NOMO-1 treated with DMSO at 0.1 percent for 48 hours (cell line): ENCODE results near the gene PPIP5K1.
"Not testable (repeated sequence)": the region's sequence is repeated elsewhere in the genome, so short reads cannot be mapped to it uniquely, and the experiment has no call there.

Source experiments
- DNase-seq: peaks from one replicate; lab custom pipeline; 2025; ENCODE audit not compliant: unreplicated experiment; lab: John Stamatoyannopoulos, UW

Gene PPIP5K1

DNA sequence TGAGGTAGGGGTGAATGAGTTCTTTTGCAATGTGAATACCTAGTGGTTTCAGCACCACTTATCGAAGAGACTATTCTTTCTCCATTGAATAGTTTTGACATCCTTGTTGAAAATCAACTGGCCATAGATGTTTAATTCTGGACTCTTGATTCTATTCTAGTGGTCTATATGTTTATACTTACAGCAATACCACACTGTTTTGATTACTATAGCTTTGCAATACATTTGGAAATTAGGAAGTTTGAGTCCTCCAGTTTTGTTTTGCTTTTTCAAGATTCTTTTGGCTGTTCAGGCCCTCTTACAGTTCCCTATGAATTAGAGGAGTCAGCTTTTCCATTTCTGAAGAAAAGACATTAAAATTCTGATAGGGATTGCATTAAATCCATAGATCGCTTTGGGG is 42.5 kb downstream of the PPIP5K1 start:
- no peak for DNase-seq

DNA sequence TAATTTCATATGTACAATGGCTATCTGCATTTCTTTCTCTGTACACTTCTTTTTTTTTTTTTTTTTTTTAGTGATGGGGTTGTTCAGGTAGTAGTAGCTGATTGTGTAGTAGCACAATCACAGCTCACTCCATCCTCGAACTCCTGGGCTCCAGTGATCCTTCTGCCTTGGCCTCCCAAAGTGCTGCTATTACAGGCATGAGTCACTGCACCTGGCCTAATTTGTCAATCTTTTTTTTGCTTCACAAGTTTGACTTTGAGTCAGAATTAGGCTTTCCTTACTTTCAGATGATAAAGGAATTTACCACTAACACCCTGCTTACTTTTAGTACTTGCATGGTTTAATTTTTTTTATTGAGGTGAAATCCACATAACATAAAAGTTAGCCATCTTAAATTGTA is 44.6 kb downstream of the PPIP5K1 start:
- DNase-seq, result no peak

DNA sequence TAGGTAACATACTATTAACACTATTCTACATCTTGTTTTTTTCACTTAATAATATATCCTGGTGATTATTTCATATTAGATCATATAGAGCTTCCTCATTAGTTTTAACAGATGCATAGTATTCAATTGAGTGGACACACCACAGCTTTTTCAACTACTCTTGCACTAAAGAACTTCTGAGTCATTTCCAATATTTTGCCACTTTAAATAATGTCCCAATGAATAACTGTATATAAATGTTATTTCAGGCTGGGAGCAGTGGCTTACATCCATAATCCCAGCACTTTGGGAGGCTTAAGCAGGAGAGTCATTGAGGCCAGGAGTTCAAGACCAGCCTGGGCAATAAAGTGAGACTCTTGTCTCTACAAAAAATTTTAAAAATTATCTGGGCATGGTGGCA is 45.7 kb downstream of the PPIP5K1 start:
- DNase-seq, result no peak

GRCh38 chr15:43541785-43542184 is 48.2 kb downstream of the PPIP5K1 start:
- DNase-seq, result no peak

DNA sequence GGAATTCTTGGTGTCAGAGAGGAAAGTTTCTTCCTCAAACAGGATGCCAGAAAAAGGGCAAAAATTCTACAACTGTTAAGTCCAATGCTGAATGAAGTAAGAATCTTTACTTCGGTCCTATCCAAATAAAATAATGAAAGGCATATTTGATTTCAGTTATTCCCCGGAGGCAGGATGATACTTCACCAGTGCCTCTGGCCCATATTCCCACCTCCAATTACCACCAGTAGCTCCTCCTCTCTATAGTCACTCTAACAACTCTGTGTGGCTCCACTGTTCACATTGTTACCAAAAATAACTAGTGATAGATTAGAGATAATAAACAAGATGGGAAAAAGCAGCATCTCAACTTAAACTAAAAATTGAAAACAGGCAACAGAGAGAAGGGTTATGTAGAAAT is 51.9 kb downstream of the PPIP5K1 start:
- no peak for DNase-seq

DNA sequence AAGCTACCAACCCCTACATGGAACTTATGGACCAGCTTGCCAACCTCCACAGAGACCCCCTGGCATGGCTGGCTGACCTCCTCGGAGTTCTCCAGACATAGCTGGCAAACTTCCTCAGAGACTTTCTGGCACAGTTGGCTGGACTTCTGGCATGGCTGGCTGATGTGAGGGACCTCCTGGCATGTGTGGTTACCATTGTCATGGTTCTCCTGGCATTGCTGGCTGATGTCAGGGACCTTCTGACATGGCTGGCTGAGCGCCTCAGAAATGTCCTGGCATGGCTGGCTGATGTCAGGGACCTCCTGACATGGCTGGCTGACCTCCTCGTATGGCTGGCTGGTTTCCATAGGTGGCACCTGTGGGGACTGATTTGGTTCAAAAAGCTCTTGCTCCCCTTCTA is 55.1 kb downstream of the PPIP5K1 start:
- DNase-seq, result no peak

DNA sequence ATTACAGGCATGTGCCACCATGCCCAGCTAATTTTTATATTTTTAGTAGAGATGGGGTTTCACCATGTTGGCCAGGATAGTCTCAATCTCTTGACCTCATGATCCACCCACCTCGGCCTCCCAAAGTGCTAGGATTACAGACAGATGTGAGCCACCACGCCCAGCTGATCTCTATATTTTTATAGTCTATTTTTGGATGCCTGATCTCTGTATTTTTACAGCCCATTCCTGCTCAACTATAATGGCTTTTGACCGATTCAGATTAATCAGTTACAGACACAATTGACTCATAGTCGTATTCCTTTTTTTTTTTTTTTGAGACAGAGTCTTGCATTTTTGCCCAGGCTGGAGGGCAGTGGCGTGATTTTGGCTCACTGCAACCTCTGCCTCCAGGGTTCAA is 57.2 kb downstream of the PPIP5K1 start:
- DNase-seq, result not testable (repeated sequence)

GRCh38 chr15:43531018-43531670 is 58.9 kb downstream of the PPIP5K1 start:
- no peak for DNase-seq

DNA sequence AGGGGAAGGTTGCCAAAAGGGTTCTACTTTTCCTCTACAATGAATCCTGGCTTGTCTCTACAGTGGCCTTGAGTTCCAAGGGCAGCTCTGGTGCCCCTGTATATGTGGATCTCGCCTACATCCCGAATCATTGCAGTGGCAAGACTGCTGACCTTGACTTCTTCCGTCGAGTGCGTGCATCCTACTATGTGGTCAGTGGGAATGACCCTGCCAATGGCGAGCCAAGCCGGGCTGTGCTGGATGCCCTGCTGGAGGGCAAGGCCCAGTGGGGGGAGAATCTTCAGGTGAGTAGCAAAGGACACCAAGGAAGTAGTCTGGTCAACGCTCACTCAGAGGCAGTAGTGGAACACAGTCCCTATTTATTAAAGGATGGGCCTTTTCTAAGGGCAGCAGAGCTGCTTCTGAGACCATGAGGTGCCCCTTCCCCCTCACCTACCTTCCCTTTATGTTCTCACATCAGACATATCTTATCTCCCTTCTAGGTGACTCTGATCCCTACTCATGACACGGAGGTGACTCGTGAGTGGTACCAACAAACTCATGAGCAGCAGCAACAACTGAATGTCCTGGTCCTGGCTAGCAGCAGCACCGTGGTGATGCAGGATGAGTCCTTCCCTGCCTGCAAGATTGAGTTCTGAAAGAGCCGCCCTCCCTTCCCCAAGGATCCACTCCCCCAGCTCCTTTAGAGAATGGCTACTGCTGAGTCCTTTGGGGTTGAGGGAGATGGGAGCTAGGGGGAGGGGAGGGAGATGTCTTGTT is 60.2 kb downstream of the PPIP5K1 start:
- no peak for DNase-seq

DNA sequence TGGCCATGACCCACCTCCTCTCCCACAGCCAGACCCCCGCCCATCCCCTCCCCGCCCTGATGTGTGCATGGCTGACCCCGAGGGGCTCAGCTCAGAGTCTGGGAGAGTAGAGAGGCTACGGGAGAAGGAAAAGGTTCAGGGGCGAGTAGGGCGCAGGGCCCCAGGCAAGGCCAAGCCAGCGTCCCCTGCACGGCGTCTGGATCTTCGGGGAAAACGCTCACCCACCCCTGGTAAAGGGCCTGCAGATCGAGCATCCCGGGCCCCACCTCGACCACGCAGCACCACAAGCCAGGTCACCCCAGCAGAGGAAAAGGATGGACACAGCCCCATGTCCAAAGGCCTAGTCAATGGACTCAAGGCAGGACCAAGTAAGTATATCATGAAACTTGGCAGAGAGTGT is 60.9 kb downstream of the PPIP5K1 start:
- no peak for DNase-seq

DNA sequence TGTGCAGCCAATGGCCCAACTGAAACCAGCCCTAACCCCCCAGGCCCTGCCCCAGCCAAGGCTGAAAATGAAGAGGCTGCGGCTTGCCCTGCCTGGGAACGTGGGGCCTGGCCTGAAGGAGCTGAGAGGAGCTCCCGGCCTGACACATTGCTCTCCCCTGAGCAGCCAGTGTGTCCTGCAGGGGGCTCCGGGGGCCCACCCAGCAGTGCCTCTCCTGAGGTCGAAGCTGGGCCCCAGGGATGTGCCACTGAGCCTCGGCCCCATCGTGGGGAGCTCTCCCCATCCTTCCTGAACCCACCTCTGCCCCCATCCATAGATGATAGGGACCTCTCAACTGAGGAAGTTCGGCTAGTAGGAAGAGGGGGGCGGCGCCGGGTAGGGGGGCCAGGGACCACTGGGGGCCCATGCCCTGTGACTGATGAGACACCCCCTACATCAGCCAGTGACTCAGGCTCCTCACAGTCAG is 61.4 kb downstream of the PPIP5K1 start:
- no peak for DNase-seq

GRCh38 chr15:43527802-43528541 is 62.0 kb downstream of the PPIP5K1 start:
- no peak for DNase-seq

GRCh38 chr15:43527016-43527801 is 62.8 kb downstream of the PPIP5K1 start:
- no peak for DNase-seq

DNA sequence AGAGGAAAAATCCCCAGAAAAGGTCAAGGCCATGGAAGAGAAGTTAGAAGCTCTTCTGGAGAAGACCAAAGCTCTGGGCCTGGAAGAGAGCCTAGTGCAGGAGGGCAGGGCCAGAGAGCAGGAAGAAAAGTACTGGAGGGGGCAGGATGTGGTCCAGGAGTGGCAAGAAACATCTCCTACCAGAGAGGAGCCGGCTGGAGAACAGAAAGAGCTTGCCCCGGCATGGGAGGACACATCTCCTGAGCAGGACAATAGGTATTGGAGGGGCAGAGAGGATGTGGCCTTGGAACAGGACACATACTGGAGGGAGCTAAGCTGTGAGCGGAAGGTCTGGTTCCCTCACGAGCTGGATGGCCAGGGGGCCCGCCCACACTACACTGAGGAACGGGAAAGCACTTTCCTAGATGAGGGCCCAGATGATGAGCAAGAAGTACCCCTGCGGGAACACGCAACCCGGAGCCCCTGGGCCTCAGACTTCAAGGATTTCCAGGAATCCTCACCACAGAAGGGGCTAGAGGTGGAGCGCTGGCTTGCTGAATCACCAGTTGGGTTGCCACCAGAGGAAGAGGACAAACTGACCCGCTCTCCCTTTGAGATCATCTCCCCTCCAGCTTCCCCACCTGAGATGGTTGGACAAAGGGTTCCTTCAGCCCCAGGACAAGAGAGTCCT is 63.6 kb downstream of the PPIP5K1 start:
- no peak for DNase-seq

GRCh38 chr15:43525131-43525530 is 64.9 kb downstream of the PPIP5K1 start:
- no peak for DNase-seq

DNA sequence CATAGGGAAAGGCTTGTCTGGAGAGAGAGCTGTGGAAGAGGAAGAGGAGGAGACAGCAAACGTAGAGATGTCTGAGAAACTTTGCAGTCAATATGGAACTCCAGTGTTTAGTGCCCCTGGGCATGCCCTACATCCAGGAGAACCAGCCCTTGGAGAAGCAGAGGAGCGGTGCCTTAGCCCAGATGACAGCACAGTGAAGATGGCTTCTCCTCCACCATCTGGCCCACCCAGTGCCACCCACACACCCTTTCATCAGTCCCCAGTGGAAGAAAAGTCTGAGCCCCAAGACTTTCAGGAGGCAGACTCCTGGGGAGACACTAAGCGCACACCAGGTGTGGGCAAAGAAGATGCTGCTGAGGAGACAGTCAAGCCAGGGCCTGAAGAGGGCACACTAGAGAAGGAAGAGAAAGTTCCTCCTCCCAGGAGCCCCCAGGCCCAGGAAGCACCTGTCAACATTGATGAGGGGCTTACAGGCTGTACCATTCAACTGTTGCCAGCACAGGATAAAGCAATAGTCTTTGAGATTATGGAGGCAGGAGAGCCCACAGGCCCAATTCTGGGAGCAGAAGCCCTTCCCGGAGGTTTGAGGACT is 65.7 kb downstream of the PPIP5K1 start:
- no peak for DNase-seq

DNA sequence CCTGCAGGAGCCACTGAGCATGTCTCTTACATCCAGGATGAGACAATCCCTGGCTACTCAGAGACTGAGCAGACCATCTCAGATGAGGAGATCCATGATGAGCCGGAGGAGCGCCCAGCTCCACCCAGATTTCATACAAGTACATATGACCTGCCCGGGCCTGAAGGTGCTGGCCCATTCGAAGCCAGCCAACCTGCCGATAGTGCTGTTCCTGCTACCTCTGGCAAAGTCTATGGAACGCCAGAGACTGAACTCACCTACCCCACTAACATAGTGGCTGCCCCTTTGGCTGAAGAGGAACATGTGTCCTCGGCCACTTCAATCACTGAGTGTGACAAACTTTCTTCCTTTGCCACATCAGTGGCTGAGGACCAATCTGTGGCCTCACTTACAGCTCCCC is 66.4 kb downstream of the PPIP5K1 start:
- no peak for DNase-seq

GRCh38 chr15:43522247-43522646 is 67.8 kb downstream of the PPIP5K1 start:
- no peak for DNase-seq

DNA sequence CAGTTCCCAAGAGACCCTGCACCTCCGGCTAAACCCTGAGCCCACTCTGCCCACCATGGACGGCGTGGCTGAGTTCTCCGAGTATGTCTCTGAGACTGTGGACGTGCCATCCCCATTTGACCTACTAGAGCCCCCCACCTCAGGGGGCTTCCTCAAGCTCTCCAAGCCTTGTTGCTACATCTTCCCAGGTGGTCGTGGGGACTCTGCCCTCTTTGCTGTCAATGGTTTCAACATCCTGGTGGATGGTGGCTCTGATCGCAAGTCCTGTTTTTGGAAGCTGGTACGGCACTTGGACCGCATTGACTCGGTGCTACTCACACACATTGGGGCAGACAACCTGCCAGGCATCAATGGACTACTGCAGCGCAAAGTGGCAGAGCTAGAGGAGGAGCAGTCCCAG is 68.6 kb downstream of the PPIP5K1 start:
- DNase-seq, result no peak

GRCh38 chr15:43520138-43520537 is 69.9 kb downstream of the PPIP5K1 start:
- no peak for DNase-seq
